Stimulated activated CD4-positive, alpha-beta T cell treated with anti-CD3 and anti-CD28 coated beads, Interleukin-15, amount 100 ng/mL, for 48 hours (primary cell): ENCODE data around the gene SACS.

Experiments used
- DNase-seq, 2 donors: peaks; one replicate each; pipeline ENCODE4 v3.0.0-alpha.2; 2020; ENCODE audit warnings: low read depth in 2 of 2

The SACS gene, protein sequence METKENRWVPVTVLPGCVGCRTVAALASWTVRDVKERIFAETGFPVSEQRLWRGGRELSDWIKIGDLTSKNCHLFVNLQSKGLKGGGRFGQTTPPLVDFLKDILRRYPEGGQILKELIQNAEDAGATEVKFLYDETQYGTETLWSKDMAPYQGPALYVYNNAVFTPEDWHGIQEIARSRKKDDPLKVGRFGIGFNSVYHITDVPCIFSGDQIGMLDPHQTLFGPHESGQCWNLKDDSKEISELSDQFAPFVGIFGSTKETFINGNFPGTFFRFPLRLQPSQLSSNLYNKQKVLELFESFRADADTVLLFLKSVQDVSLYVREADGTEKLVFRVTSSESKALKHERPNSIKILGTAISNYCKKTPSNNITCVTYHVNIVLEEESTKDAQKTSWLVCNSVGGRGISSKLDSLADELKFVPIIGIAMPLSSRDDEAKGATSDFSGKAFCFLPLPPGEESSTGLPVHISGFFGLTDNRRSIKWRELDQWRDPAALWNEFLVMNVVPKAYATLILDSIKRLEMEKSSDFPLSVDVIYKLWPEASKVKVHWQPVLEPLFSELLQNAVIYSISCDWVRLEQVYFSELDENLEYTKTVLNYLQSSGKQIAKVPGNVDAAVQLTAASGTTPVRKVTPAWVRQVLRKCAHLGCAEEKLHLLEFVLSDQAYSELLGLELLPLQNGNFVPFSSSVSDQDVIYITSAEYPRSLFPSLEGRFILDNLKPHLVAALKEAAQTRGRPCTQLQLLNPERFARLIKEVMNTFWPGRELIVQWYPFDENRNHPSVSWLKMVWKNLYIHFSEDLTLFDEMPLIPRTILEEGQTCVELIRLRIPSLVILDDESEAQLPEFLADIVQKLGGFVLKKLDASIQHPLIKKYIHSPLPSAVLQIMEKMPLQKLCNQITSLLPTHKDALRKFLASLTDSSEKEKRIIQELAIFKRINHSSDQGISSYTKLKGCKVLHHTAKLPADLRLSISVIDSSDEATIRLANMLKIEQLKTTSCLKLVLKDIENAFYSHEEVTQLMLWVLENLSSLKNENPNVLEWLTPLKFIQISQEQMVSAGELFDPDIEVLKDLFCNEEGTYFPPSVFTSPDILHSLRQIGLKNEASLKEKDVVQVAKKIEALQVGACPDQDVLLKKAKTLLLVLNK (N-terminal part only)

DNA sequence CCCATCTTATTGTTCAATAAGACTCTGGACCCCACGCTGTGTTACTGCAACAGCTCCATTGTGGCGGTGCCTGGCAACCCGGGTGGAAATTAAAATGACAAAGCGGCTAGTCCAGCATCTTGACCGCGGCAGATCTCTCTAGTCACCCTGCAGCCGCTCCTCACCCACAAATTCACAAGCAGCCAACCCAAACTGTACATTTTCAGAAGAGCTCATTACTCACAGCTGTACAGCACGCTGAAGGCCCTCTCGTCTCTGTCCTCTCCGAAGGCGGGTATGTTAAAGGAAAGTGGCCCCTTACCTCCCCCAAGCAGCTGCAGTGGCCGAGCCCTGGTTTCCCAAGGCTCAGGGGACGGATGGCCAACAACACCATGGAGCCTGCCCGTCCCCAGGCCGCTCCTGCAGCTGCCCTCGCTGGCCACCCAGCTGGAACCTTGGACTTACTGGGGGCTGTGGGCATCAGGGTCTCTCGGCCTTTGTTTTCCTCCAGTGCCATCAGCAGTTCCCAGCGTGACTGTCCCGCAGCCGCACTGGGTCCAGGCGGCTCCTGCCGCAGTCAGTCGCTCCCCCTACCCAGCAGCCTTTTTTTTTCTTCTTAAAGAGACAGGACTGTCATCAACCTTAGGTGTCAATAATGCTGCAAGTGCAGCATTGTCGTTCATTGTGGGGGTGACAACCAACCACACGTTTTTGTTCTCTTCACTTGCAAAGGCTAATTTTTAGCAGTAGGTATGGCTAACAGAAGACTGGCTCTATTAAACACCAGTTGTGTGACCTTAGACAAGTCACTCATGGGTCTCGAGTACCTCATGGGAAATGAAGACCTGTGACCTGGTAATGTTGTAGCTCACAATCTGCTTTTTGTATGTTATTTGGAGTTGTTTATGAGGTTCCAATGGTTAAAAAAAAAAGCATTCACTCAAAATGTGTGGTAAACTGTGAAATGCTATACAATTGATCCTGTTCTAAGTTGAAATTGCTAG is at the start of gene SACS:
TSS of gene SACS (minus strand) at position 532 of the 983 bp plus-strand sequence. CDS start 22,463 bp downstream, outside the sequence.
- DNase-seq, result no peak

GRCh38 chr13:23480324-23480723 is 46.8 kb upstream of the SACS start:
- DNase-seq, result no peak

DNA sequence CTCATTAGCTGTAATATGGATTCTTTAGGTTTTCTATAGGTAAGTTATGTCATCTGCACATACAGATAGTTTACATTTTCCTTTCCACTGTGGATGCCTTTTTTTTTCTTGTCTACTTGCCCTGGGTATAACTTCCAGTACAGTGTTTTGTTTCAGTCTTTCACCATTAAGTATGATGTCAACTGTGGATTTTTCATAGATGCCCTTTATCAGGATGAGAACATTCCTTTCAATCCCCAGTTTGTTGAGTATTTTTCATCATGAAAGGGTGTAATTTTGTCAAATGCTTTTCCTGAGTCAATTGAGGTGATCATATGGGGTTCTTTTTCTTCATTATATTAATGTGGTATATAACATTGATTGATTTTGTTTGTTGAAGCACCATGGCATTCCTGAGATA is 43.6 kb upstream of the SACS start:
- no peak for DNase-seq

DNA sequence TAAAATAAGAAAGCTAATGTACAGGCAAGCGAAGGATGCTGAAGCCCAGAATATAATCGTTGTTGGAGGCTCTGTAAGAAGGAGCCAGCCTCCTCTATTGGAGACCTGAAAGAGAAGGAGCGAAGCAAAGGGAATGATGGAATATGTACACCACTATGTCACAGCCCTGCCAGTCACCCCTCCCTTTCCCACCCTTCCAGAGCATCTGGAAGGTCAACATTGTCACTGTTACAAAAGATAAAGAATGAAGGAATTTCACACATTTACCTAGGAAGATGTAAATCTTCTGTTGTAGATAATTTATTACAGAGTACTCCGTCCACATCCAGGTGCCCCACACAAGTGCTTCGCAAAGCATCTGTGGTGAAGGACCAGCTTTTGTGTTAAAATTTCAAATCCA is 39.7 kb upstream of the SACS start:
- DNase-seq, result no peak

GRCh38 chr13:23472189-23472588 is 38.7 kb upstream of the SACS start:
- no peak for DNase-seq

DNA sequence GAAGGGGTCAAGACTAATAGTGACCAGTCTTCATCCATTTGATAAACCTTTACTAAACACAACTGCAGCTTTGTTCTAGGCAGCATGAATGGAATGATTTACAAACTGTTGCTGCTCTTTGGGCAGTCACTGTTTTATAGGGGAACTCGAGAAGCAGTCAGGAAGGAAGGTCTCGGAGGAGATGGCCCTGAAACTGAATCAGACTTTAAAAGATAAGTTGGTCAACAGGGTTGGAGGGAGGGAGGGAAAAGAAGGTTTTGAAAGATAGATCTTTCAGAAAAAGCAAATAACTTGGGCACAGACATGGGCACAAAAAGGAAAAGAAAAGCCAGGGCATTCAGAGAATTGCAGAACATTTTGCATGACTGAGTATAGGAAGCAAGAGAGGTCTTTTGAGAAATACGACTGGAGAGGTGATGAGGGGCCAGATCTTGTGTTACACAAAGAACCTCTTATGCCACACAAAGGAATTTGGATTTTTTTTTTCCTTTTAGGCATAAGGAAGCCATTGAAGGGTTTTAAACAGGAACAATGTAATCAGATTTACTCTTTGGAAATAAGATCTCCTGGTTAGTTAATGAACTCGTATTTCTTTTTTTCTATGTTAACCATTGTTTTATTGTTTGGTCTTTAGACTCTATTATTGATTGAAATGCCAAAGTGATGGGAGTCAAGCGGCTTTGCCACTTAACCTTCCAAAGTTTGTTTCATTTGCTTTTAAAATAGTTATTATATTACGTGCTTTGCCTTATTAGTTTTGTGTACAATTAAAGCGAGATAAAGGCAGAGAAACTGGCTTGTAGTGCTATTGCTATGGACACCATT is 37.5 kb upstream of the SACS start:
- no peak for DNase-seq

DNA sequence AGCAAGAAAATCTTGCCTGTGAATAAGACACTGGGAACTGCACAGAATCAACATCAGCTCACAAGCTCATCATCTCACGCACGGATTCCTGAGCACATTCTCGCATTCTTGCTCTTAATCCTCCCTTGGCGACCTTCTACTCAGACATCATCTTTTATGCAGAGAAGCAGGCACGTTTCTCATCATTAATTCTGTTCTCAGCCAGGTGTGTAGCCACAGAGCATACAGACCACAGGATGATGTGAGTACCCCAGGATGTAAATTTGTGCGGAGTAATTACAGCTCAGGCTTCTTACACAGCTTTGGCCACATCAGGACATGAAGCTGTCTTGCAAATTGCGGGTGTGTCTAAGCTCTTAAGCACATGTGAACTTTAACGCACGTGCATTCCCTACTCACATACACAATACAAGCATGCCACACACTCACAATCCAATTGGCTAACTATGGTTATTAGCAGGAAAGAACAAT is 36.5 kb upstream of the SACS start:
- DNase-seq, result no peak

GRCh38 chr13:23468811-23469210 is 35.3 kb upstream of the SACS start:
- DNase-seq, result no peak

GRCh38 chr13:23467932-23468278 is 34.4 kb upstream of the SACS start:
- no peak for DNase-seq

DNA sequence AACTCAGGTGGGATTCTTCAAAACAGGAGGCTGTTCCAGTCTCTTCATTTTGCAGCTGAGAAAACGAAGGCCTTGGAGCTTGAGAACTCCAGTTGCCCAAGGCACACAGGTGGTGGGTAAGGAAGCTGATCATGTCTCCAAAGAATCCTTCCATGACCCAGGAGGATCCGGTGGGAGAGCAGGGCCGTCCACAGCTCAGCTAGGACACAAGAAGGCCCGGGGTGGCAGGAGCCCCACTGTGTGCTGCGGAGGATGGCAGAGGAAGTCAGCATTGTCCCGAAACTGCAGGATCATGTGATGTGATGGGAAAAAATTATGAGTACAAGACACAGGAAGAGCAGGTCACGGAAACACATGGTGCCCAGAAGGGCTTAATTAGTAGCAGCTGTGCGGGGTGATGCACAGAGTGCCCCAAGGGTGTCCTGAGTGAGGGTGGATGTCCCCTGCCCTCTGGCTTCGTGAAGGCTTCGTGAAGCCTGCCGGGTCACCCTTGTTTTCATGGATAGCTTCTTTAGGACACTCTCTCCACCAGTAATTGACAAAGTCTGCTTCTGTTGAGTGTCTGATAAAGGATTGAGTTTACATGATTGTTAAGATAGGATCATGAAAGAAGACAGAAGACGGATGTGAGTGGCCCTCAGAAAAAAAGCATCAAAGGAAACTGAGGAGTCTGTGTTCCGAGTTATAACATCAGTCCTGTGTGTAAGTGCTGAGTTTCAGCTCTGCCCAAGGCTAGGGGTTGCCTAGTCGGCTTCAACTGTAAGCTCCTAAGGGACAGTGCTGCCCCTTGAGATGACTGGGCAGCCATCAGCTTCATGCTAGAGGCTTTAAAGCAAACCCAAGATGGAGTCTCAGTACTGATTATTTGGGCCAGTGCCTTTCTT is 33.8 kb upstream of the SACS start:
- no peak for DNase-seq

DNA sequence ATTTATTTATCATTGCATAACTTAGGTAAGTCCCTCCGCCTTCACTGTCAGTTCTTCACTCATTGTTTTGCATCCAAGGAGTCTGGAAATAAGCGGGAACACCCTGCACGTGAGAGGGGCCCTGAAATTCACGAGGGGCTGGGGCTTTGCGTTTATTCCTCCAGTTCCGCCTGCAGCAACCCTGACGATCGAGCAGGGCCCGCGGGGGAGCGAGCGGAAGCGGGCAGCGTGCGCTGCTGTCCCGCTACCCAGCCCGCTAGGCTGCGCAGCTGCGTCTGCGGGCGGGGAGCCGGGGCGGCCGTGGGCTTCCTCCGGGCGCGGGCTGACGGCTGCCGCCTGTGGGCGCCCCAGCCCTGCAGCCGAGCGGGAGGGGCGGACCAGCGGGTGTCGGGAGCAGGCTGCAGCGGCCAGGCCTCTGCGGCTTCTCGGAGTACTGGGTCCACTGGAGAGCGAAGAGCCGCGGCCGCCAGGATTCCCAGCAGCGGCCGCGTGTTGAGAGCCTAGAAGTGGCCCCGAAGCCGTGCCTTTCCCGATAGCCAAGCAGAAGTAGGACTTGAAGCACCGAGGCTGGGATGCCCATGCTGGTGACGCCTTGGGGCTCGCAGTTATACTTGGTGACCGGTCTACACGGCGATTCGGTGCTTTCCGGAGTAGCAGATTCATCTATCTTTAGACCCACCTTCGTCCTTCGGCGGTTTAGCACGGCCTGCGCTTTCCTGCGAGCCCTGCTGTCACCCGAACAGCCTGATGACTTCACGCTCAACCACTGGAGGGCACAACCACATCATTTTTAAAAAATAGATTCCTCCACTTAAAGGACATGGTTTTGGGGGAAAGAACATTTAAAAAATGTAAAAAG is 32.9 kb upstream of the SACS start:
- peak; percentile 38 to 40 for DNase-seq

DNA sequence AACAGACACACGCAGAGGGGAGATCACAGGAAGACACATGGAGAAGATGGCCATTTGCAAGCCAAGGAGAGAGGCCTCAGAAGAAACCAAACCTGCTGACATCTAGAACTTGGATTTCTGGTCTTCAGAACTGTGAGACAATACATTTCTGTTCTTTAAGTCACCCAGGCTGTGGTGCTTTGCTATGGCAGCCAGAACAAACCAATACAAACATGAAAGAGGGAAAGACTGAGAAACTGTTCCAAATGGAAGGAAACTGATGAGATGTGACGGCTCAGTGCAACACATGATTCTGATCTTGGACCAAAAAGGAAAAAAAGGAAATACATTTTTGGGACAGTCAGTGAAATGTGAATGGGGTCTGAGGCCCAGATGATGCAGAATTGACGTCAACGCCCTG is 30.2 kb upstream of the SACS start:
- no peak for DNase-seq

GRCh38 chr13:23462815-23463559 is 29.5 kb upstream of the SACS start:
- no peak for DNase-seq

DNA sequence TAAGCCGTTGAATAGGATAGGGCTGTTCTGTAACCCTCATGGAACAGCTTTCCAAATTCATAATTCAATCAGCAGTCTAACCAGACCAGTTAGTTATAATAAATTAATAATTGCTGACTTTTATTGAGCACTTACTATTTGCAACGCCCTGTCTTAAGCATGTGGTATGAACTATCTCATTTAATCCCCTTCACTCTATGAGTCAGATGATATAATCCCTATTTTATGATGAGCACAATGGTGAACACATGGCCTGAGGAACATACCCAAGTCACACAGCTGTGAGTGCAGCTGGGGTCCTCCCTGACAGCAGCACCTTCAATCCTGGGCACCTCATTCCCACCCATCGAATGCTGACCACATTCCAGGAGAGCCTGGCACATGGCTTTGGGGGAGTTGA is 28.0 kb upstream of the SACS start:
- DNase-seq, result no peak

- DNase-seq, result no peak
Observed at GRCh38 chr13:23460921-23461320, 27.4 kb upstream of the SACS start.

DNA sequence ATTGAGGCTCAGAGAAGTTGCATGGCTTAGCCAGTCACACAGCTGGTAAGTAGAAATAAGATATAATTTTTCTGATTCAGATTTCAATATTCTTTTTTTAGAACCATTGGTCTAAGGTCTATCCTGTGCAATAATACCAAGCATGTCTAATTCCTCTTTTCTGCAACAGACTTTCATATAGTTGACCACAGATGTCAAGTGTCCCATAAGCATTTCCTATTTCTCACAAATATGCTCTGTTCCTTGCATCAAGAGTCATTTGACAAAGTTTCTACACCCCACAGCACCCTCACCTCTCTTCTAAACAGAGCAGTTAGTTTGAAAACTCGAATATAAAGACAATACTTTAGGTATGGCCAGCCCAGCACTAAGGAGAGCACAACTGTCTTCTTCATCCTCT is 26.8 kb upstream of the SACS start:
- DNase-seq, result no peak

DNA sequence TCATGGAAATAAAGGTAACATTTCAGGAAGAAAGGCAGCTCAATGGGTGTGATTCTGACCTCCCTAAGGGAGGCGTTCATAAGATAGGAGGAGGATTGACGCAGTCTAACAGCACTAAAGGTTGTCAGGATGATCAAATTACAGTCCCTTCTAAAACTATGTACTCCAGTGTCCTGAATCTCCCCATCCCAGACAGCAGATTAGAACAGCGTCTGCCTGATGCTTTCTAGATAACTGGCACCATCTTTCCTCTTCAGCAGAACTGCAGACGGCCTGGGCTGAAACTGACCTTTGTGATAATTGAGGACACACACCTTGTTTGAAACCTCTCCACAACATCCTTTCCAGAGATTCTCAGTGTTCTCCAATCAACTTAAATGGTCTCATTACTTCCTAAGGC is 25.5 kb upstream of the SACS start:
- no peak for DNase-seq
